Stimulated activated CD8-positive, alpha-beta memory T cell treated with anti-CD3 and anti-CD28 coated beads, Interleukin-12 subunit alpha, Interleukin-12 subunit beta, amount 100 ng/mL, for 4 hours (primary cell): ENCODE measurements around the gene NUDT12.

Source experiments
- DNase-seq: peaks from one replicate; pipeline ENCODE4 v3.0.0-alpha.2; 2020; ENCODE audit warnings: low read depth

Gene NUDT12

GRCh38 chr5:103541114-103541513 lies 21.5 kb downstream of the NUDT12 start:
- DNase-seq: no peak

- DNase-seq: no peak
These were observed 22.9 kb downstream of the NUDT12 start for GRCh38 chr5:103539376-103540330.

GRCh38 chr5:103532086-103532734 lies 30.4 kb downstream of the NUDT12 start:
- DNase-seq: no peak

- DNase-seq: no peak
These were observed 36.2 kb downstream of the NUDT12 start for GRCh38 chr5:103526164-103526915.

GRCh38 chr5:103525361-103525760 lies 37.2 kb downstream of the NUDT12 start:
- no peak for DNase-seq

GRCh38 chr5:103523319-103523718 lies 39.3 kb downstream of the NUDT12 start:
- no peak for DNase-seq

GRCh38 chr5:103522586-103522985 lies 40.0 kb downstream of the NUDT12 start:
- no peak for DNase-seq

- no peak for DNase-seq
These were observed 43.0 kb downstream of the NUDT12 start for GRCh38 chr5:103519550-103519949.

GRCh38 chr5:103514371-103514770 lies 48.2 kb downstream of the NUDT12 start:
- DNase-seq: no peak

GRCh38 chr5:103513701-103514100 lies 48.9 kb downstream of the NUDT12 start:
- DNase-seq: no peak

- DNase-seq: no peak
These were observed 50.1 kb downstream of the NUDT12 start for GRCh38 chr5:103512500-103512899.

- no peak for DNase-seq
These were observed 51.1 kb downstream of the NUDT12 start for GRCh38 chr5:103511554-103511885.

- no peak for DNase-seq
These were observed 51.6 kb downstream of the NUDT12 start for GRCh38 chr5:103510851-103511553.

- DNase-seq: no peak
These were observed 56.8 kb downstream of the NUDT12 start for GRCh38 chr5:103505581-103506305.

- no peak for DNase-seq
These were observed 59.5 kb downstream of the NUDT12 start for GRCh38 chr5:103503066-103503465.

GRCh38 chr5:103502662-103503061 lies 59.9 kb downstream of the NUDT12 start:
- DNase-seq: no peak
